AG09319 (cell line): ENCODE data around the gene VEZT.
"Not testable (repeated sequence)": the region's sequence is repeated elsewhere in the genome, so short reads cannot be mapped to it uniquely, and the experiment has no call there.

Experiments
- DNase-seq: peaks from one replicate; pipeline ENCODE4 v3.0.0-alpha.2; 2010; ENCODE audit warnings: low read depth; ENCODE audit errors: extremely low read depth
- TF ChIP-seq, protein P1 (sequence below): IDR thresholded peaks from 2 replicates; pipeline ENCODE4 v1.5.1; 2011; ENCODE audit warnings: low read depth, mild to moderate bottlenecking, inconsistent platforms, low read length, moderate library complexity

Gene VEZT

DNA sequence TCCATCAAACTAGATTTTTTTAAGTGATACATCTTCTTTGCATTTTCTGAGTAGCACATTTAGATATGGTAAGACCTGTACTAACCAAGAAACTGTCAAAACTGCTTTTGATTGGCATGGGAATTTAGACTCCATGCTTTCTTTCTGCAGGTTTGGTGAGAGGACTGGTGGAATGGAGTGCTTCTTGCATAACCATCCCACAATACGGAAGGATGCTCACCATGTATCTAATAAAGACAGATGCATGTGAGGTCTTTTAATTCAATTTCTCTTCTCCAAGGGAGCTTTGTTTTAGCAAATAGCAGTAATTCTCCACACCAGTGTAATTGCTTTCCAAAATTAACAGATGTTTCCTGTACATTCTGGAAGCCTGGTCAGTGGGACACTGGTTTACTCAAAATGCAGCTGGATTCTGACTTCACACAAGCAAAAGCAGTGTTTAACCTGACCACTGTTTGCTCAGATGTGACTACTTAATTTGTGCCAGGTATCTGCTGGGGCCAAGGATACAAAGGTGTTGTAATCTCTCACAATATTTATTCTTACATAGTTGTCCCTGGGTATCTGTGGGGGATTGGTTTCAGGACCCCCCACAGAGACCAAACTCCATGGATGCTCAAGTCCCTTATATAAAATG, 26.4 kb upstream of the VEZT start:
- TF ChIP-seq, protein P1, sequence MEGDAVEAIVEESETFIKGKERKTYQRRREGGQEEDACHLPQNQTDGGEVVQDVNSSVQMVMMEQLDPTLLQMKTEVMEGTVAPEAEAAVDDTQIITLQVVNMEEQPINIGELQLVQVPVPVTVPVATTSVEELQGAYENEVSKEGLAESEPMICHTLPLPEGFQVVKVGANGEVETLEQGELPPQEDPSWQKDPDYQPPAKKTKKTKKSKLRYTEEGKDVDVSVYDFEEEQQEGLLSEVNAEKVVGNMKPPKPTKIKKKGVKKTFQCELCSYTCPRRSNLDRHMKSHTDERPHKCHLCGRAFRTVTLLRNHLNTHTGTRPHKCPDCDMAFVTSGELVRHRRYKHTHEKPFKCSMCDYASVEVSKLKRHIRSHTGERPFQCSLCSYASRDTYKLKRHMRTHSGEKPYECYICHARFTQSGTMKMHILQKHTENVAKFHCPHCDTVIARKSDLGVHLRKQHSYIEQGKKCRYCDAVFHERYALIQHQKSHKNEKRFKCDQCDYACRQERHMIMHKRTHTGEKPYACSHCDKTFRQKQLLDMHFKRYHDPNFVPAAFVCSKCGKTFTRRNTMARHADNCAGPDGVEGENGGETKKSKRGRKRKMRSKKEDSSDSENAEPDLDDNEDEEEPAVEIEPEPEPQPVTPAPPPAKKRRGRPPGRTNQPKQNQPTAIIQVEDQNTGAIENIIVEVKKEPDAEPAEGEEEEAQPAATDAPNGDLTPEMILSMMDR, result no peak
- DNase-seq, result no peak

- TF ChIP-seq, protein P1, result no peak
- DNase-seq, result no peak
These were observed 25.3 kb upstream of the VEZT start for GRCh38 chr12:95192271-95192670.

DNA sequence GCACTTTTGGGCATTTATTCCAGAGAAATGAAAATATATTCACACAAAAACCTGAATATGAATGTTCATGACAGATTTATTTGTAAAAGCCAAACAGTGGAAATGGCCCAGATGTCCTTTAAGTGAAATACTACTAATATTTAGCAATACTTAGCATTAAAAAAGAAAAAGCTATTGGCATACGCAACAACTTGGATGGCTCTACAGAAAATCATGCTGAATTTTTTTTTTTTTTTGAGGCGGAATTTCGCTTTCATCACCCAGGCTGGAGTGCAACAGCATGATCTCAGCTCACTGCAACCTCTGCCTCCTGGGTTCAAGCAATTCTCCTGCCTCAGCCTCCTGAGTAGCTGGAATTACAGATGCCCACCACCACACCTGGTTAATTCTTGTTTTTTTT, 24.5 kb upstream of the VEZT start:
- no peak for DNase-seq
- TF ChIP-seq, protein P1, result no peak

DNA sequence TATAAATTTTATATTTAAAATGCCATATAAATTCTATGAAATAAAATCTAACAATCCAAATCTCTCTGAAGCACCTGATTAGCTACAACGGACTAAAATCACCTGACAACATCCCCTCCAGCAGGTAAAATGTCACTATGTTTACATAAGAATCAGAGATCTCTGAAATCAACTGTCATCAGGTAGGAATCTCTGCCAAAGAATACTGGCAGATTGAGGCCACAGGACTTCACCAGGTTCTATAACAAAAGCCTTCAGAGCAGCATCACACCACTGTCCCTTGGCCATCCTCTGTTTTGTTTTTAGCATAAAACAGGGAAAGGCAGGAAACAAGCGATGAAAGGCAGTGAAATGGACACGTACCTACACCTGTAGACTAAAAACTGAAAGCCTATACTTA, 22.5 kb upstream of the VEZT start:
- TF ChIP-seq, protein P1, result no peak

GRCh38 chr12:95196875-95197569, 20.6 kb upstream of the VEZT start:
- DNase-seq, result not testable (repeated sequence)

More for the DNA sequence above, 22.5 kb upstream of the VEZT start:
- DNase-seq, result no peak

DNA sequence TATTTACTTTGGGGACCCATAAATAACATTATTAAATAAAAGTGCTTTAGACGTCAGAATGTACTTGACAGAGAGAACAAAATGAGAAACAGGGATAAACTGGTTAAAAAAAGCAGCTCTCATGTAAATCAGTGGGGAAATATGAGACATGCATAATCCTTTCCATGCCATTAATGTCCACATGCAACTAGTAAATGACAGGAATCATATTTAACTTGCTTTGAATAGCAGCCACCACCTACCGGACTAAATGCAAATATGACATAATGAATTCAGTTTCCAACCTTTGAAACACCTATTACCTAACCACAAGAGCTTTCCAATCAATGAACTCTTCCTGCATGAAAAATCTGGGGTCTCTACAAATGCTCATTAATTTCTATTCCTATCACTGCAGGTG, 20.0 kb upstream of the VEZT start:
- TF ChIP-seq, protein P1, result no peak
- DNase-seq, result no peak

DNA sequence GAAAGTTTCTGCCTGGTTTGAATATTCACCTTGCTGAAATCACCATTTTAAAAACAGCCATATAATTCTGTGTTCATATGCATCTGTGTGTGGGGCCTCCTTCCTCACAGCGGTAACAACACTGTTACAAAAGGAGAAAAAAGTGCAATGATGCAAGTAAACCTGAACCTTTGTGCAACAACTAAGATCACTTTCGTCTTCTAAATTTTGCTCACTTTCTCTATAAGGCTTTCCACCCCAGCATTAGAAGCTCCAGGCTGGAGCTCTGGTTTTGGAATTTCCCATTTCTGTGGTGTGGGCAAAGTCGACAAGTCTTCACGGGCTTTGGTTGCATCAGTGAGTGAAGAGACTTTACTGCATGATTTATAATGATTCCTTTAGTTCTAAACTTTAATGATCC, 18.7 kb upstream of the VEZT start:
- DNase-seq, result no peak
- TF ChIP-seq, protein P1, result no peak
